H9 (cell line): Measurements from ENCODE around the gene PTGS1. TPM values are rescaled to one million over a fixed set of nuclear protein-coding genes. Genes with fewer than 3 reads are reported as not detected.

ENCODE experiments used
- DNase-seq: peaks from one replicate; pipeline ENCODE4 v3.0.0-alpha.2; 2017
- H2AFZ ChIP-seq: one replicate; pipeline ENCODE4 v1.6.1; 2013; ENCODE audit warnings: mild to moderate bottlenecking, low read length, control low read depth, moderate library complexity
- H2AK5ac ChIP-seq: 2 replicates; pipeline ENCODE4 v1.6.1; 2013; ENCODE audit warnings: low read length, control low read depth, mixed read lengths; ENCODE audit not compliant: insufficient read length
- H2BK120ac ChIP-seq: one replicate; pipeline ENCODE4 v1.6.1; 2013; ENCODE audit warnings: low read depth, mild to moderate bottlenecking, low read length, control low read depth, inconsistent platforms; ENCODE audit not compliant: poor library complexity, severe bottlenecking
- H2BK12ac ChIP-seq: 2 replicates; pipeline ENCODE4 v1.6.1; 2013; ENCODE audit warnings: low read length, control low read depth, mixed read lengths, low read depth; ENCODE audit not compliant: insufficient read length
- H2BK15ac ChIP-seq: 2 replicates; pipeline ENCODE4 v1.6.1; 2013; ENCODE audit warnings: low read depth, low read length, control low read depth
- H2BK20ac ChIP-seq: one replicate; pipeline ENCODE4 v1.6.1; 2013; ENCODE audit warnings: low read depth, mild to moderate bottlenecking, low read length, control low read depth, inconsistent platforms; ENCODE audit not compliant: poor library complexity, severe bottlenecking
- H2BK5ac ChIP-seq: 2 replicates; pipeline ENCODE4 v1.6.1; 2013; ENCODE audit warnings: low read length, control low read depth, mixed read lengths; ENCODE audit not compliant: insufficient read length
- H3K14ac ChIP-seq: 2 replicates; pipeline ENCODE4 v1.6.1; 2013; ENCODE audit warnings: low read length, control low read depth; ENCODE audit not compliant: insufficient read depth
- H3K18ac ChIP-seq: 2 replicates; pipeline ENCODE4 v1.6.1; 2013; ENCODE audit warnings: low read depth, mild to moderate bottlenecking, mixed read lengths, low read length, control low read depth; ENCODE audit not compliant: insufficient read length
- H3K23ac ChIP-seq: 2 replicates; pipeline ENCODE4 v1.6.1; 2013; ENCODE audit warnings: low read length, control low read depth, mixed read lengths, low read depth; ENCODE audit not compliant: insufficient read length
- H3K23me2 ChIP-seq: 2 replicates; pipeline ENCODE4 v1.6.1; 2013; ENCODE audit warnings: low read depth, mild to moderate bottlenecking, mixed read lengths, low read length, control low read depth; ENCODE audit not compliant: insufficient read length, poor library complexity, severe bottlenecking
- H3K27ac ChIP-seq: 2 replicates; pipeline ENCODE4 v1.5.1; 2013; ENCODE audit warnings: low read length, control low read depth, mixed read lengths, low read depth; ENCODE audit not compliant: insufficient read length
- H3K27me3 ChIP-seq: 2 replicates; pipeline ENCODE4 v1.6.1; 2013; ENCODE audit warnings: low read length, control low read depth, inconsistent platforms; ENCODE audit not compliant: insufficient read depth
- H3K4ac ChIP-seq: 2 replicates; pipeline ENCODE4 v1.6.1; 2013; ENCODE audit warnings: low read depth, mild to moderate bottlenecking, control low read depth, inconsistent platforms, low read length, moderate library complexity
- H3K4me1 ChIP-seq: 2 replicates; pipeline ENCODE4 v1.6.1; 2013; ENCODE audit warnings: low read length, control low read depth, inconsistent platforms; ENCODE audit not compliant: insufficient read depth
- H3K4me2 ChIP-seq: 2 replicates; pipeline ENCODE4 v1.6.1; 2013; ENCODE audit warnings: low read length, control low read depth, mixed read lengths; ENCODE audit not compliant: insufficient read length, insufficient read depth
- H3K56ac ChIP-seq: 2 replicates; pipeline ENCODE4 v1.6.1; 2013; ENCODE audit warnings: low read depth, mild to moderate bottlenecking, mixed read lengths, low read length, control low read depth; ENCODE audit not compliant: insufficient read length
- H3K79me1 ChIP-seq: 2 replicates; pipeline ENCODE4 v1.6.1; 2013; ENCODE audit warnings: low read depth, mild to moderate bottlenecking, moderate library complexity, low read length, control low read depth, inconsistent platforms; ENCODE audit not compliant: insufficient read depth, poor library complexity, severe bottlenecking
- H3K79me2 ChIP-seq: 2 replicates; pipeline ENCODE4 v1.6.1; 2013; ENCODE audit warnings: low read length, control low read depth, inconsistent platforms; ENCODE audit not compliant: insufficient read depth
- H3K9ac ChIP-seq: 2 replicates; pipeline ENCODE4 v1.6.1; 2013; ENCODE audit warnings: low read length, control low read depth, mixed read lengths; ENCODE audit not compliant: insufficient read length; ENCODE audit errors: extremely low read depth
- H3K9me3 ChIP-seq: one replicate; pipeline ENCODE4 v1.6.1; 2013; ENCODE audit warnings: low read depth, low read length, inconsistent platforms; ENCODE audit not compliant: control insufficient read depth
- H3T11ph ChIP-seq: one replicate; pipeline ENCODE4 v1.6.1; 2013; ENCODE audit warnings: mild to moderate bottlenecking, low read length, control low read depth, inconsistent platforms
- H4K20me1 ChIP-seq: one replicate; pipeline ENCODE4 v1.6.1; 2013; ENCODE audit not compliant: control insufficient read depth, insufficient read length, insufficient read depth
- H4K5ac ChIP-seq: 2 replicates; pipeline ENCODE4 v1.6.1; 2013; ENCODE audit warnings: low read depth, mild to moderate bottlenecking, mixed read lengths, low read length, control low read depth; ENCODE audit not compliant: insufficient read length
- H4K8ac ChIP-seq: replicated peaks from 2 replicates; pipeline ENCODE4 v1.6.1; 2013; ENCODE audit warnings: low read length, control low read depth, mixed read lengths, low read depth; ENCODE audit not compliant: insufficient read length
- H4K91ac ChIP-seq: 2 replicates; pipeline ENCODE4 v1.6.1; 2013; ENCODE audit warnings: low read depth, mild to moderate bottlenecking, moderate library complexity, mixed read lengths, low read length, control low read depth; ENCODE audit not compliant: insufficient read length
- H3K27ac Mint-ChIP-seq, 3 experiments: 2 replicates in 2 of 3; 3 replicates in 1 of 3; pipeline ENCODE4 v1.8.0; 2020 to 2021; ENCODE audit warnings: mixed read lengths in 3 of 3, mild to moderate bottlenecking in 1 of 3, moderate library complexity in 1 of 3
- H3K27me3 Mint-ChIP-seq: 2 replicates; pipeline ENCODE4 v1.8.0; 2021; ENCODE audit warnings: low read depth, mild to moderate bottlenecking, moderate library complexity, mixed read lengths
- H3K36me3 Mint-ChIP-seq, 3 experiments: 2 replicates in 2 of 3; 3 replicates in 1 of 3; pipeline ENCODE4 v1.8.0; 2020 to 2021; ENCODE audit warnings: low read depth in 3 of 3, mixed read lengths in 3 of 3; ENCODE audit not compliant: insufficient read depth in 1 of 3
- H3K4me1 Mint-ChIP-seq, 2 experiments: 2 replicates each; pipeline ENCODE4 v1.8.0; 2020; ENCODE audit warnings: mixed read lengths in 2 of 2
- H3K4me3 Mint-ChIP-seq, 2 experiments: 2 replicates in 1 of 2; 3 replicates in 1 of 2; pipeline ENCODE4 v1.8.0; 2020 to 2021; ENCODE audit warnings: mild to moderate bottlenecking in 2 of 2, mixed read lengths in 2 of 2, moderate library complexity in 1 of 2
- H3K9me3 Mint-ChIP-seq, 2 experiments: 2 replicates in 1 of 2; 3 replicates in 1 of 2; pipeline ENCODE4 v1.8.0; 2020; ENCODE audit warnings: mild to moderate bottlenecking in 2 of 2, mixed read lengths in 2 of 2, moderate library complexity in 1 of 2
- WGBS: extraction: QIAGEN DNeasy Blood & Tissue Kit; methylation state at CpG from one replicate; pipeline ENCODE4 v1.1.7; 2013; ENCODE audit warnings: missing lambda C conversion rate, low lambda C conversion rate, mixed read lengths; ENCODE audit not compliant: insufficient read length; ENCODE audit errors: extremely low coverage; 5-methylcytosine and 5-hydroxymethylcytosine counted together
- total RNA-seq: library from RNA; stranded (reverse); gene quantifications from 2 replicates; pipeline ENCODE4 v1.2.1, GENCODE V29; 2021
- TF ChIP-seq, protein P1 (sequence below): fragments of 200-600 bp; sonication (generic); conservative IDR thresholded peaks from 3 replicates; pipeline ENCODE4 v1.8.0; 2021; ENCODE audit warnings: antibody characterized with exemption, mild to moderate bottlenecking

The PTGS1 gene
- total RNA-seq, 1 experiment from 2014 or later: 1.3 TPM

DNA sequence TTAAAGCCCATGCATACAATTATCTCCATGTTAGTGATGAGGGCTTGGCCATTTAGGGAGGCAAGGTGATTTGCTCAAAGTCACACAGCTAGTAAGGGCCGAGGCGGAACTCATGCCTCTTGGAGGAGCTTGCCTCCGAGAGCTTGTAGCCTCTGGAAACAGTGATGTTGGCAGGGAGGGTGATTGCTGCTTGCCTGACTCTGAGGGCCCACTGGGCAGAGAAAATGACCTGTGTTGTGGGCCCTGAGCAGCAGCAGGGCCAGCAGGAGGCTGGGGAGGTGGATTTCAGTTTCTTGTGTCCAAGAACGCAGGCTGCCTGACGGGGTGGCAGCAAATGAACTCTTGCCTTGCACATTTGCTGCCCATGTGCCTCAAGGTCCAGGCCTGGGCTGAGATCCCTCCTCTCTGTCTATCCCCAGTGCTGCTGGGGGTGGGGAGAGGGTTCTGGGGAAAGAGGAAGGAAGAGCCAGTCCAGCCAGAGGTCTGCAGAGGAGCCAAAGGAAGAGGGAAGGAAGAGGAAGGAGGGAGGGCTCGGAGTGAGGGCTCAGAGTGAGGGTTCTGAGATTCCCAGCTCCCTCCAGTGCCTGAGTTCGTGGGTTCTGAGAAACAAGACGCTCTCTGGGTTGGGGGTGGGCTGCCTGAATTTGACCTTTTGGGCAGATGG lies 16.2 kb upstream of the PTGS1 start:
- Histone ChIP-seq H3K23ac (no peak overlapping the region), H3K23me2 (no peaks in the 10 kb centered on the region), H3K27me3 (no peaks in the 10 kb centered on the region), H2BK20ac (no peak overlapping the region), H3K79me2 (no peaks in the 10 kb centered on the region), H3K14ac (peak overlapping the region; percentile 50; the same call in 1 of the 2 replicates), H3K9me3 (no peaks in the 10 kb centered on the region), H2BK12ac (no peak overlapping the region), H3K4me2 (no peak overlapping the region), H4K5ac (no peak overlapping the region), H3K18ac (no peak overlapping the region), H3K79me1 (no peaks in the 10 kb centered on the region), H3K27ac (no peak overlapping the region), H2AK5ac (no peak overlapping the region), H3K4me1 (no peaks in the 10 kb centered on the region), H4K20me1 (no peaks in the 10 kb centered on the region), H2AFZ (no peak overlapping the region), H2BK5ac (no peak overlapping the region), H4K91ac (no peak overlapping the region), H4K8ac (no peak overlapping the region), H3K56ac (no peak overlapping the region), H3K4ac (no peak overlapping the region), H2BK15ac (no peak overlapping the region), H2BK120ac (no peak overlapping the region), H3K9ac (no peak overlapping the region), H3T11ph (no peak overlapping the region)
- peaks cover 16% of the 10 kb centered on the region for H3K27me3 Mint-ChIP-seq
- no peak for DNase-seq
- TF ChIP-seq, protein P1, sequence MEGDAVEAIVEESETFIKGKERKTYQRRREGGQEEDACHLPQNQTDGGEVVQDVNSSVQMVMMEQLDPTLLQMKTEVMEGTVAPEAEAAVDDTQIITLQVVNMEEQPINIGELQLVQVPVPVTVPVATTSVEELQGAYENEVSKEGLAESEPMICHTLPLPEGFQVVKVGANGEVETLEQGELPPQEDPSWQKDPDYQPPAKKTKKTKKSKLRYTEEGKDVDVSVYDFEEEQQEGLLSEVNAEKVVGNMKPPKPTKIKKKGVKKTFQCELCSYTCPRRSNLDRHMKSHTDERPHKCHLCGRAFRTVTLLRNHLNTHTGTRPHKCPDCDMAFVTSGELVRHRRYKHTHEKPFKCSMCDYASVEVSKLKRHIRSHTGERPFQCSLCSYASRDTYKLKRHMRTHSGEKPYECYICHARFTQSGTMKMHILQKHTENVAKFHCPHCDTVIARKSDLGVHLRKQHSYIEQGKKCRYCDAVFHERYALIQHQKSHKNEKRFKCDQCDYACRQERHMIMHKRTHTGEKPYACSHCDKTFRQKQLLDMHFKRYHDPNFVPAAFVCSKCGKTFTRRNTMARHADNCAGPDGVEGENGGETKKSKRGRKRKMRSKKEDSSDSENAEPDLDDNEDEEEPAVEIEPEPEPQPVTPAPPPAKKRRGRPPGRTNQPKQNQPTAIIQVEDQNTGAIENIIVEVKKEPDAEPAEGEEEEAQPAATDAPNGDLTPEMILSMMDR: no peak
- peak overlapping the region in 2 of 3 experiments; percentile 53 to 83; a peak in 2 of 7 replicates for H3K27ac Mint-ChIP-seq
- H3K9me3 Mint-ChIP-seq: peaks cover 7 to 11% of the 10 kb centered on the region in 2 experiments; a peak in 3 of 5 replicates
- H3K4me1 Mint-ChIP-seq: no peaks in the 10 kb centered on the region
- no peaks in the 10 kb centered on the region; a peak in 1 of 7 replicates for H3K36me3 Mint-ChIP-seq
- H3K4me3 Mint-ChIP-seq: no peak overlapping the region
- WGBS: no CpG with 5 or more reads among the region's 8 CpGs
